ENCODE data around the gene SRBD1.

The SRBD1 gene

DNA sequence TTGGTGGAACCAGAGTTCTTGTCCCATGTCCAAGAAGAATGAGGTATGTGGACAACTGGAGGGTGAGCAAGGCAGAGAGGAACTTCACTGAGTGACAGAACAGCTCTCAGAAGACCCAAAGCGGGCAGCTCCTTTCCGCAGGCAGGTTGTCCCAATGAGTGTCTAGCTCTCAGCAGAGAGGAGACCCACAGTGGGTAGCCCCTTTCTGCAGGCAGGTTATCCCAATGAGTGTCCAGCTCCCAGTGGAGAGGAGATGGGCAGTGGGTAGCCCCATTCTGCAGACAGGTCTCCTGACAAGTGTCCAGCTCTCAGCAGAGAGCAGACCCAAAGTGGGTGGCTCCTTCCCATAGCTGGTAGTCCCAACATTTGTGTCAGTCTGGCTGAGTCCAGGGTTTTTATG is 69.6 kb downstream of the SRBD1 start:
- DNase-seq, result no peak

DNA sequence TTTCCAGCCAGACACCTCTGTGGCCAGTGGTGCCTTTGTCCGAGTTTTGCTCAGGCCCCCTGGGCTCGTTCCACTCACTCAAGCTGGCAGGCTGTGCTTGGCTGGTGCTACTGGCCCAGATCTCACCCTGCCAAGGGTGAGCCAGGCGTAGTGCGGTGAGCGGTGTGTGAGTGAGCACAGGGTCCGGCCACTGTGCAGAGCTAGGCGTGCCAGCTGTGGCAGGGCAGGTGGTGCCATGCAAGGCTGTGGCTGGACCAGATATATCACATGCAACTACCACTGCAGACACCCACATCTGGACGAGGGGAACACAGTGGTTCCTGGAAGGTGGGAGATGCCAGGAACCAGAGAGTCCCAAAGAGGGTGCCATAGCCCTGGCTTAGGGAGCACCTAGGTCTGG is 70.1 kb downstream of the SRBD1 start:
- no peak for DNase-seq

DNA sequence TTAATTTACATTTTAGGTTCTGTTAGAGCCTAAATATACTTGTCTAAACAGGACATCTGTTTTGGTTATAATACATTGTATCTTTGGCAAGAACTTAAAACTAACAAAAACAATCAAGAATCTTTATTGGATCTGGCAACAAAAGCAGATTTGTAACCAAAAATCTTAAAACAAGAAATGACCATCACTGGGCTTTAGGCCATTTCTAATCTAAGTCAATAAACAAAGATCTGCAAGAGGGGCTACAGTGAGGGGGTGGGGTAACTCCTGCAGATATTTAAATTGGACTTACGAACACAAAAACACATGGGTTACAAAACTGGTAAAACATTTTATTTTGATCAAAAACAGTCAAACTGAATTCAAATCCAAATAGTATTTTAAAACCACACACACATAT is 77.3 kb downstream of the SRBD1 start:
- DNase-seq, result no peak

DNA sequence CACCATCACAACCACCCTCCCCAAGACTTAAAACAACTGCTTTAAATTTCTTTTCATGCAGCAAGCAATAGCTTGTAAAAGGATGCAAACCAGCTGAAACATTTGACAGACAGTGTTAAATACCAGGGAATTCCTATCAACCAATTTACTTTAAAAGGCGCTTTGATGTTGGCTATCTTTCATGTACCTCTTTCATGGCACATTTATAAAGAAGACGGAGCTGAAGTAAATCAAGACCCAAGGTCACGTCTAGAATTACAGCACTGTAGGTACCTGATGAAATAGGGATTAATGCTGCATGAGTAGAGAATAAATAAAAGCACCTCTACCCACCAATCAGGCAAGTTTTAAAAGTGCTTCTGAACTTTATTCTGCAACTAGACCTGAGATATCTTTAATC is 78.9 kb downstream of the SRBD1 start:
- DNase-seq, result no peak

DNA sequence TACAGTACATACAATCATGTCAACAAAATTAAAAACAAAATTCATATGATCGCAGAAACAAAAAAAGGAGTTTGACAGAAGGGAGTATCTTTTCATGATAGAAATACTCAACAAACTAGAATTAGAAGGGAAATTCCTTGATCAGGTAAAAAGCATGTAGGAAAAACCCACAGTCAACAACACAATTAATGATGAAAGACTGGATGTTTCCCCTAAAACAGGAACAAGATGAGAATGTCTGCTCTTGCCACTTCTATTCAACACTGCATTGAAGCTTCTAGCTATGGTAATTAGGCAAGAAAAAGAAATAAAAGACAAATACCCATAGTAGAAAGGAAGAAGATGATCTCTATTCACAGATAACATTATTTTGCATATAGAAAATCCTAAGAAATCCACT is 87.1 kb downstream of the SRBD1 start:
- DNase-seq, result no peak

DNA sequence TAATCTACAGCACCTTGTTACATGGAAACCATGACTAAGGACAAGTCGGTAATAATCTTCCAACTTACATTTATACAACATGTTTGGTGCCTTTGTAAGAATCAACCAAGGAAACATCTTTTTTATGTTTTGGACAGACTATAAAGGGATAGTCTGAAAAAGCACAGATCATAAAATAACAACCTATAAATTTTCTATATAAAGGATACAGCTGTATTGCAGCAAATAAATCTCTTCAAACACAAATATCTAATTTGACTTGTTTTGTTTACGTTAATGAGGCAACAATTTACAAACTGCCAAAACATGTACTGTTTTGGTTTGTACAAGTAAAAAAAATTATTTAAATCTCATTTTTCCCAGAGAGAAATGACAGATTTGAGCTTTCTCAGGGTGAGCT is 92.5 kb downstream of the SRBD1 start:
- DNase-seq, result no peak

DNA sequence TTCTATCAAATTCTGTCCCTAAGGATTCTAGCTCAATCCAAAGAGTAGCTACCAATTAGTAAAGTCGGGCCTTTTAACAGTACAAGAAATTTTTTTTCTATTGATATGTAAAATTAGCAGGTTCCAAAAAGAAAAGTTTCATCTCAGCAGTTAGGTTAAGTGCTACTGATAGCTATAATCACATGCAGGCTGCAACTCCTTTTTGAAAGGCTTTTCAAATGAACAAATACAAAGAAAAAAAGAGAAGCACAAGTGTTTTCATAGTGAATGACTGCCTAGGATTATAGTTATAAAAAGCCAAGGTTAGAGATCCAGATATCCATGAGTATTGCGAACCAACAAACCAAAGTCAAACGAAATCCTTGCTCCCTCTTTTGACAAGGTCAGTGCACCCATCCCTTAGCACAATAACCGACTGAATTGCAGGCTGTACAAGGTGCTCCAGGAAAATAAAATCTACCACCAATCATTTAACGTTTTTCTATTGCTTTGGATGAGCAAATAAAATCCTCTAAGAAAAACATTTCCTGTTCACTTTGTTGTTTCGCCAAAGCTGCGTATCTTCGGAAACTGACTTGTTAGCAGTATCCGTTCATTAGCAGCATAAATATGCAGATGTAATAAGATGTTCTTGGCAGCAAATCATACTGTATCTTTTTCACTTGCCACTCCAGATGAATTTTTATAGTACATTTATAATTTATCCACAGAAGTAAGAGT is 100.2 kb downstream of the SRBD1 start:
- no peak for DNase-seq

DNA sequence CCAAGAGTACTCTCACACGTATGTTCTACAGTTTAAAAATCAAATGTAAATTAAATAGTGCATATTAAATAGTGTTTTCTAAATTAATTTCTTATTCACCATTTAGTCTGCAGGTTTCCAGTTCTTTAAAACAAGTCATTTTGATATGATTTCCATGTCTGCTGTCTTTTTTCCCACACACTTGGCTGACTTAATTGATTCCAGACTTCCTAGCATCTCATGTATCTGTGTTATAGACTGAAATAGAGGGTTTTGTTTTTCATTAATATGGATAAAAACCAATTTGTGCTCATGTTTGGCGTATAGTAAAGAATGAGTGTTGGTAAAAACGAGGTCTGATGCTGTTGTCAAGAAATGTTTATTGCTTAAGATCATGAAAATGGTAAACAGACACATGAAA is 104.3 kb downstream of the SRBD1 start:
- DNase-seq, result no peak

DNA sequence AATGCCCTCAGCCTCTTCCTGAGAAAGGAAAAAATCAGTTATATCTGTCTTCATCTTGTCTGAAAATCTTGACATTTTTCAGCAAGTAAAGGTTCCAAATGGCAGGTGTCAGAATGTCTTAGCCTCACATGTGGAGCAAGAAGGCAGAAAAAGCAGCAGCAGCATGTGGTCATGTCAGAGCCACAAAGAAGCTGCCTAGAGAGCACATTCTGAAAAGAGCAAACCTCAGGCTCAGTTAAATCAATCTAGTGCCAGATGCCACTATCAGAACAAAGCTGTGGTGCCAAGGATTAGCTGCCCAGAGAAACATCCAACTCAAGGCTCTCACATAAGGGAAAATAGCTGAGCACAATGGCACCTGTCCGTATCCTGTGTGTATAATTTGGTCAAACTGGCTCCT is 105.9 kb downstream of the SRBD1 start:
- no peak for DNase-seq

DNA sequence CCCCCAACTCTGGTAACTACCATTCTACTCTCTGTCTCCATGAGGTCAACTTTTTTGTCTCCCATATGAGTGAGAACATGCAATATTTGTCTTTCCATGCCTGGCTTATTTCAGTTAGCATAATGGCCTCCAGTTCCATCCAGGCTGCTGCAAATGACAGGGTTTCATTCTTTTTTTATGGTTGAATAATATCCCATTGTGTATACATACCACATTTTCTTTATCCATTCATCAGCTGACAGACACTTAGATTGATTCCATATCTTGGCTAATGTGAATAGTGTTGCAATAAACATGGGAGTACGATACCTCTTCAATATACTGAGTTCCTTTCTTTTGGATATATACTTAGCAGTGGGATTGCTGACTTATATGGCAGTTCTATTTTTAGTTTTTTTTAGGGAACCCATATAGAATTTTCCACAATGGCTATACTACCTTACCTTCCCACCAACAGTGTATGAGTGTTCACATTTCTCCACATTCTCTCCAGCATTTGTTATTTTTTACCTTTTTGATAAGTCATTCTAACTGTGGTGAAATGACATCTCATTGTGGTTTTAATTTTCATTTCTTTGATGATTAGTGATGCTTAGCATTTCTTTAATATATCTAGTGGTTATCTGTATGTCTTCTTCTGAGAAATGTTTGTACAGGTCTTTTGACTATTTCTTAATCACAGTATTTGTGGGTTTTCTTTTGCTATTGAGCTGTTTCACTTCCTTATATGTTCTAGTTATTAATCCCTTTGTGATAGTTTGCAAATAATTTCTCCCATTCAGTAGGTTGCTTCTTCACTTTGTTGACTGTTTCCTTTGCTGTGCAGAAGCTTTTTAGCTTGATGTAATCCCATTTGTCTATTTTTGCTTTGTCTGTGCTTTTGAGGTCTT is 112.2 kb downstream of the SRBD1 start:
- no peak for DNase-seq

DNA sequence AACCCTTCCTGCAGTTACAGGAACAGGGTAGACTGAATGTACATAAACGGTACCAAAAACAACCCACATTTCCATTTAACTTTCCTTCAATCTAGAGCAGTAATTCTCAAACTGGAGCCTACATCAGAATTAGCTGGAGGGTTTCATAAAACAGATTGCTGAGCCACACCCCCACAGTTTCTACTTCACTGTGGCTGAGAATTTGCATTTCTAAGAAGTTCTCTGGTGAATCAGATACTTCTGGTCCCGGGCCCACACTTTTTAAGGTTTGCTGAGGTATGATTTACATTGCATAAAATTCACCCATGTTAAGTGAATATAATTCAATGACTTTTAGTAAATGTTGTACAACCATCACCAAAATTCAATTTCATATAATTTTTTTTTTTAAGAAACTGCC is 113.7 kb downstream of the SRBD1 start:
- DNase-seq, result peak; percentile 53

DNA sequence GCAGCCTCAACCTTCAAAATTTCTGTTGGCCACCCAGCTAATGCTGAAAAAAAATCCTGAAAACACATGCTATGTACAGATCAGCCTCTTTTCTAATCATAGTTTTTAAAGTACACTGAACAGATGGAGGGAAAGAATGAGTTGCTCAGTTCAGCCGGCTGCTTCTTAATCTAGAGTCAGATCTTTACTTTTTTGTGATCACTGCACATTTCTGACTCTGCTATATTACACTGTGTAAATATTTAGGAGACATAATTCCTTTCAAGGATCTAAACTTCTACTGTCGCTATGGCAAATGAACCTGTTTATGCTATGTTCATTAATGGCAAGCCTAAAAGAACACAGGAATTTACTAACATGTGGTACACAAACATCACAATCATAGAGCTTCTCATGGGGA is 114.2 kb downstream of the SRBD1 start:
- DNase-seq, result no peak

DNA sequence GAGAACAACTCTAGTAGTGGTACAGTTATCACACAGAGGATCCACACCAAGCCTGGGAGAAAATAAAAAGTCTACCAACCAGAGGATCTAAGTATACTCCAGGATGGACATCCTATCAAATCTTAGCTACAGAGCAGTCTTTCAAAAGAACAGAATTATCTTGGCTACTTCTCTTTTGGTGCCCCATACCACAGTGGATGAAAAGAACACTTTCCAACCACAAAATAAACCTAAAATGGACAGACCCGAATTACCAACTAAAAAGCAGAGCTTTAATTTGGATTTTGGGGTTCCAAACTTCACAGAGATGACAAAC is 116.1 kb downstream of the SRBD1 start:
- DNase-seq, result no peak

DNA sequence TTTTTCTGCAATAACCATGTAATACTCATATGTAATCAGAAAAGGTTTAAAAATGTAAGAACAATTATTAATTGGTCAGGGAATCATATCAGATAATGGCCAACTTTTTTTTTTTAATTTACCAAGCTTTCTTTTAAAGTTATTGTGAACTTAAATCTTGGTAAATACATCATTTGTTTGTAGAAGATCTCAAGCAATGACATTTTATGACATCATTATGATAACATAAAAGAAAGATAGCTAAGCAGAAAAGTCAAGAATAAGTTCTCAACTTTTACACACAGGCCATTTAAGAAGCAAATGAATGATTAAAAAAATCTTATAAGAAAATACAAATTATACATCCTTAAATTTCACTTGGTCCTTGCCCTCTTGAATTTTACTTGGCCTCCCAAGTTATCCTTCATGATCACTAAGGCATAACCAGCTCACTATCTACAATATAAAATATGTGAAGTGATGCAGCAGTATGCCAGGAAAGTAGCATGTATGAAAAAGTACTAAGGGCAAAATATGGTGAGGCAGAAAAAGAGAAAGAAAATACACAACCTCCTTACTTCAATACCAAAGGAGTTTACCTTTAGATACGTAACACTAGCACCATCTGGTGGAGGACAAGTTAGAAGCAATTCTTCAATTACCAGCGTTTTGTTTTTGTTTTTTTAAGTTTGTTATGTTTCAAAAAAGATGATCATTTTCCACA is 116.6 kb downstream of the SRBD1 start:
- DNase-seq, result peak; percentile 49

DNA sequence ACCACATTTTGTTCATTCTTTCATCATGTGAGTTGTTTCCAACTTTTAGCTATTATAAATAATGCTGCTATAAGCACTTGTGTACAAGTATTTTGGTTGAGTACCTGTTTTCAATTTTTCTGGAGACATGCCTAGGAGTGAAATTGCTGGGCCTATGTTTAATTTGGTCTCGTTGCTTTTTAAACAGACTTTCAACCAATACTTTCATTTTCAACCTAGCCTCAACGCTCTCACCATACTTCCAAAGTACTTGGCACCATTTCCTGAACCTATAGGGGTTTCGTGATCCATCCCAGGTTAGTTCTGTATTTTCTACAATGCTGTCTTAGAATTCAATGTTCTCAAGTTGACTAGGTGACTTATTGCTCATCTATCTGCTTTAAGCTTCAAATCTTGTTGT is 126.1 kb downstream of the SRBD1 start:
- DNase-seq, result no peak

DNA sequence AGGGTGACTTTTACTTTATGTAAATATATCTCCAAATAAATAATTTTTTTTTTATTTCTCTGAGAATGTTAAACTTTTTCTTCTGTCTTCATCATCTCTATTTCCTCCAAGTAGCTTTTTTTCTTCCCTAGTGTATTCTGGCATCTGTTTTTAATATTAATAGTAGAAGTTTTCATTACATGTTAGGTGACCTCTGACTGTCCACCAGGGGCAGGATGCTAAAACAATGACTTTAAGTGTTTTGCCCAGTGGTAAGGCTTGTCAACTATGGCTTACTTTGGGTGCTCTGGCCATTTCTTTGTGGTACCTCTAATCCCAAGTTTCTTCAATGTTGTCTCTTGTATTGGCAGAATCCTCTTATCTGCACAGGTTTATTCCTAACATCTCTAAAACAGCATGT is 127.1 kb downstream of the SRBD1 start:
- no peak for DNase-seq

DNA sequence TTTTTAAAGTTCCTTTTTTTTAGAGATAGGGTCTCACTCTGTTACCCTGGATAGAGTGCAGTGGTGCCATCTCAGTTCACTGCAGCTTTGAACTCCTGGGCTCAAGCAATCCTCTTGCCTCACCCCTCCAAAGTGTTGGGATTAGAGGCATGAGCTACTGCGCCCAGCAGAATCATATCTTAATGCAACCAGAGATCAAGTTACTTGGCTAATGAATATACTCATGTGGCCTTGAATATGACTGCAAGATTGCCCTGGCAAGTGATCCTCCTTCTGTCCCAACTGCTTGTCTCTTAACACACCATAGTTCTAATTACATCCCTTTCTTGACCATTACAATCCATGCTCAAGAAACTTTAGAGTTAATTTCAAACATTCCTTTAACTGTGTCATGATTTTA is 133.5 kb downstream of the SRBD1 start:
- no peak for DNase-seq

DNA sequence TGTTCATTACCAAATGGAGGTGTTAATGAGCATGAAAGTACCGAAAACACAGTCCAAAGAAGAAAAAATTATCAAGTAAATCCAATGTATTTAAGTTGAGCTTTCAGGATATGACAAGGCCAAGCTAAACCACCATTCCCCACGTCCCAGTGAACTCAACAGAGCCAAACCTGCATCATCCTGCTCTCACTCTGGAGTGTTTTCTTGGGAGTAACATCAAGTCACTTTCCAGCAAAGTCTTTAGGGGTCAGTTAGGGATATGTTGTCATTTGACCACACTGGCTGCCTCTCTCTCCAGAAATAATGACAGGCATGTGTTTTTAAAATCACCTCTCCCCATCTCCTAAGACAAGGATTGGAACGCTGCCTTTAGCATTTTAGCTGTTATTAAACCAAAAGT is 140.5 kb downstream of the SRBD1 start:
- DNase-seq, result no peak

DNA sequence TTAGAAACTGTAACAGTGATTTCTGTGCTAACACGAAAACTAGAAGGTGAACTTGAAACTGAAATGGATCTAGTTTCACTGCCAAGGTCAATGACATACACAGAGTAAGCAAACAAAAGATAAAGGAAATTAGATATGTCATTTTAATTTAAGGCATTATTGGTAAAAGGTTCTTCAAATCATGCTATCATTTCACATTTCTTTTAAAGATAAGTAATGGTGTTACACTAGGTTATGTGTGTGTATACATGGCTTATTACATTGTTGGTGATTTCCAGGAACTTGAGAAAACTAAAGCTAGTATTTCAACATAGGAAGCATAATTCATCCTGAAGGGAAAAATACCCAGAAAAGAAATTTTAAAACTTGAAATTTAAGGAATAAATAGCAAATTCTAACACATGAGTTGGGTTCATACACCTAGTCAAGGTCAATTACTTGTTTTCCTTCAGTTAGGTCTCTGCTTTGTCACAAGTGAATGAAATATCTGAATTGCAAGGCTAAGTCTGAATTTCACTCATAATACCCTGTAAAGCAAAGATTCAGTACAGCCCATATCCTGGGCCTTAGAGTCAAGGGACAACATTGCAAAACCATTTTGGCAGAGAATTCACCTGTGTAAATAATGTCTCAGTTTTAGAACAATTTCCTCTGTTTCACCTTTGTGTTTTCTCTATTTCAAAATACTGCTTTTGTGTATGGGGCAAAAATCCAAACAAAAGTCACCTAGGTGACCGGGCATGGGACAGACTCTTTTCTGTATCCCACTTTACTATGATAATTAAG is 141.6 kb downstream of the SRBD1 start:
- DNase-seq, result no peak

DNA sequence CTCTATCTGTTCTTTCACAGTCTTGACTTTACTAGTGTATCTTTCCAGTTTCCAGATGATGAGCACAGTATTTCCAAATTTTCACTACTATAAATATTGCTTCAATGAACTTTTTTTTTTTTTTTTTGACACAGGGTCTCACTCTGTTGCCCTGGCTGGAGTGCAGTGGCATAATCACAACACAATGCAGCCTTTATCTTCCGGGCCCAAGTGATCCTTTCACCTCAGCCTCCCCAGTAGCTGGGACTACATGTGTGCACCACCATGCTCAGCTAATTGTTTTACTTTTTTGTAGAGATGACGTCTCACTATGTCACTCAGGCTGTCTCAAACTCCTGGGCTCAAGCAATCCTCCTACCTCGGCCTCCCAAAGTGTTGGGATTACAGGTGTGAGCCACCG is 142.8 kb downstream of the SRBD1 start:
- no peak for DNase-seq

DNA sequence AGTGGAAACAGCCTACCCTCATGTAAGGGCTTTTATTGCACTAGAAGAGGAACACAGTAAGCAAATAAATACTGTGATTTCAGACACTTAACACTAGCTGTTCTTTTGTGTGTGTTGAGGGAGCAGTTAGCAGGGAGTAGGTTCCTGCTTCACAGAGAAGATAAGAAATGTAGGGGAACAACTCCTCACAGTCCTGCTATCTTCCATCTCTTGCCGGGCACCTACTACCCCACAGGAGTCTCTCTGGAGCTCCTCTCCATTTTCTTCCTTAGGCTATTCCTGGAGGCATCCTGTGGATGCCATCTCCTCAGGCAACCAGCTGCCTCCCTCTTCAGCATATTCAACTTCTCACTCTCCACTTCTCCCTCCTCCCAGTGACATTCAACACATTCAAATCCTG is 145.0 kb downstream of the SRBD1 start:
- no peak for DNase-seq

DNA sequence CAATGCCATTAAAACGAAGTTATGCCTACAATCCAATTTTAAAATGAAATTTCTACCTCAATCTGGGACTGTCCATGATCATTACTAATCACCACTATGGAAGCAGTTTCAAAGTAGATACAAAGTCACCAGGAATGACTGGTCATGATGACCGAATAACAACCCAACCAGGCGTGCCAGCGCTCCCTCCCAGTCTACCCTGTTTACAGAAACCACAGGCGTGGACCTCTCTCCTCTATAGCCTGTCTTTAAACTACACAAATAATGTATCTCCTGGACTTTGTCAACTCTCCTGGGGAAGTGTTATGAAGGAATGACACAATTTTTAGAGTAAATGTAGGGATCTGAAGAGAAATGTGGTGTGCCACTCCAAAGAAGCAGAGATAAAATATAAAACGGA is 150.2 kb downstream of the SRBD1 start:
- no peak for DNase-seq

DNA sequence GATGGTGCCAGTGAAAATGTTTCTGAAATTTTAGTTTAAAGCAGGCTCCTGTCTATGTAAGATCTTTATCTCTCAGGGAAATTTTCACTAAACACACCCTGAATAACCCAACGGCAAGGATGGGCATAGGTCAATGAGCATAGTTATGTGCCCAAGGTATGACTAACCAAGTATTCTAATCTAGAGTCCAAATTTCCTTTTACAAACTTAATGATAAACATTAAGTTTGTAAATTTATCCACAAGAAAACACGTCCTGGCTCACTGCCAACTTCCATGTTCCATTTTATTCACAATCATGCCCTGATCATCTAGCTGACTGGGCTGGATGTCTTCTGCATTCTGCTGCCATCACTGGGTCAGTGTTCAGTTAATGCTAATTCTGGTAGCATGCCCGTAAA is 151.2 kb downstream of the SRBD1 start:
- DNase-seq, result no peak
